ENCODE results near the gene FBXO45.
"Not testable (repeated sequence)": the region's sequence is repeated elsewhere in the genome, so short reads cannot be mapped to it uniquely, and the experiment has no call there.

The FBXO45 gene, protein sequence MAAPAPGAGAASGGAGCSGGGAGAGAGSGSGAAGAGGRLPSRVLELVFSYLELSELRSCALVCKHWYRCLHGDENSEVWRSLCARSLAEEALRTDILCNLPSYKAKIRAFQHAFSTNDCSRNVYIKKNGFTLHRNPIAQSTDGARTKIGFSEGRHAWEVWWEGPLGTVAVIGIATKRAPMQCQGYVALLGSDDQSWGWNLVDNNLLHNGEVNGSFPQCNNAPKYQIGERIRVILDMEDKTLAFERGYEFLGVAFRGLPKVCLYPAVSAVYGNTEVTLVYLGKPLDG

DNA sequence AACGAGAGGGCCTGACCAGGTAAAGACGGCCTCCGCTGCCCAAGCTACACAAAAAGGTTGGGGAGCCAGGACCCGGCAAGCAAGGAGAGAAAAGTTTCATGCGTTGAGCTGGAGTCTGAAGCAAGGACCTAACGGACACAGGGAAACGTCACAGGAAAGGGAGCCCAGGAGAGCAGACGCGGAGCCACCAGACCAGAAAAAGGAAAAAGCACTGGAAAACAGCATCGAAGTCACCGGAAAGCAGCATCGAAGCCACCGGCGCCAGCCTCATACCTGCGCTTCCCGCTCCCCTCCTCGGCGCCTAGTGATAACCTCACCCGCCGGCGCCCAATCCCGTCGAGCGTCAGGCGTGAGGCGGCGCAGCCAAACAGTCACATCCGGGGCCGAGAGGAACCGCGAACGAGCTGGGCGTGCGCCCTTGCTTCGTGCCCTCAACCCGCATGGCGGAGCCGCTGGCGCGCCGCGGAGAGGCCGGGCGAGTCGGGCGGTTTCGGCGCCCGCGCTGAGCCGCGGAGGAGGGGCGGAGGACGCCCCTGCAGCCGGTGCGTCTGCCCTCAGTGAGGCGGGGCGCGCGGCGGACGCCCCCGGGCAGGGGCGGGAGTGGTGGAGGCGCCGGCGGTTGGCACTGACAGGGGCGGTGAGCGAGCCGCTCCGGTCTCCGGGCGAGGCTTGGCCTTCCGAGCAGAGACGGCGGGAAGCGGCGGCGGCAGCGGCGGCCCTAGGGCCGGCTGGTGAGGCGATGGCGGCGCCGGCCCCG is at the start of gene FBXO45, which contains the start of gene WDR53:
TSS of gene FBXO45 (plus strand) at position 415 of the 757 bp plus-strand sequence. CDS start at position 740, 325 bp downstream.
TSS of gene WDR53 (minus strand) at position 309 of the 757 bp plus-strand sequence. CDS start 7,079 bp downstream, outside the sequence.
- H3K27ac ChIP-seq: peak within 1 kb of the TSS; percentile 10 to 93 (median 86)
- peak within 1 kb of the TSS; percentile 60 to 94 (median 72) for H3K4me3 ChIP-seq

DNA sequence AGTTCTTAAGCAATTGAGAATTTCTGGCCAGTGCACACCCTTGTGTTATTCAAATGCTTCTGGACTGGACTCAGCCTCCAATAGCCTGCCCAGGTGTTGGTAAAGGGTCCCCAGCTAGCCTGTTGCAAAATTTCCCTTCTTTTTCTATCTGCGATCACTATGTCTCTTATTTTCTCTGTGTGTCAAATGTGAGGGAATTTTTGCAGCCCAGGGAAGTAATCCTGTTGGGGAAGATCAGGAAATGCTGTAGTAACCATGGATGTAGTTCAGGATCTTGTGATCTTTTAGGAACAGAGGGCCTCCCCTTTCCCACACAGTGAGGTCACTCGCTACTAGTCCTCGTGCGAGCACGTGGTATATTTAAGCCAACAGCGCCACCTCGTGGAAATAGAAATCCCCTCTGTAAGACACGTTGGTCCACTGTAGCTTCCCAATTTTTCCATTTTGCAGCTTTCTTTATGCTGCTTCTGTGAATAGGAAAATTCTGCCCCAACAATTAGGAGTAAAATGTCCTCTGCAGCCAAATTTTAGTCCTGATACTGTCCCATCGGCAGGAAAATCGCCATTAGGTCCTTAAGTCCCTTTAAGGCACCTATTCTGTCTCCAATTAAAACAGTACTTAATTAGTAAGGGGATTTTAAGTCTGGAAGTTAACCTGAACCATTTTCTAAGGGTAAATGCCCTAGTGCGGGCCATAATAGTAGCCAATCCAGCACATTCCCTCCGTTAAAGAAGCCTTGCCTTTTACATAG is 49.3 kb upstream of the FBXO45 start:
- H3K4me3 ChIP-seq: no peak overlapping the region
- H3K27ac ChIP-seq: no peak overlapping the region

DNA sequence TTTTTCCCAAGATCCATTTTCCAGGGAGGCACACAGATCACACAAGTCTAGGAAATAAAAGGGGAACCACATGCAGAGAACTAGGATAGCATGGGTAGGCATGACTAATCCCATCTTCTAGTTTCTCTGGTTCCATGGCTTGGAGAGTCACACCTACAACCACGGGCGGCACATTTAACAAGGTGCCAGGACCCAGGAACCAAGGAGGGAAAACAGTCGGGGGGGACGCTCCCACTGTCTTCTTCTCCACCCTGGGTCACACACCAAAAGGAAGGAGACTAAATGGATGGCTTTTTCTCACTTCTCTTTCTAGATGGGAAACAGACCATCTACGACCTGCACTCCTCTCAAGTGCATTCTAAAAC is 48.8 kb upstream of the FBXO45 start:
- H3K27ac ChIP-seq: no peak overlapping the region
- H3K4me3 ChIP-seq: no peak overlapping the region

DNA sequence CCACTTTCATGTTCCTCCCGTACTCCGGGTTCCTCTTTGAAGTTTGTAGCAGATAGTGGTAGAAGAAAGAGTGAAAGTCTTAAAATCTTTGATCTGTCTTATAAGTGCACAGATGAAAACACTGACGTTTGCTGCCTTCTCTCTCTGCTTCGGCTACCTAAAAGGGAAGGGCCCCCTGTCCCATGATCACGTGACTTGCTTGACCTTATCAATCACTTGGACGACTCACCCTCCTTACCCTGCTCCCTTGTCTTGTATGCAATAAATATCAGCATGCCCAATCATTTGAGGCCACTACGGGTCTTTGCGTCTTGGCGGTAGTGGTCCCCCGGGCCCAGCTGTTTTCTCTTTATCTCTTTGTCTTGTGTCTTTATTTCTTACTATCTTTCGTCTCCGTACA is 47.2 kb upstream of the FBXO45 start:
- not testable (repeated sequence) for H3K27ac ChIP-seq

DNA sequence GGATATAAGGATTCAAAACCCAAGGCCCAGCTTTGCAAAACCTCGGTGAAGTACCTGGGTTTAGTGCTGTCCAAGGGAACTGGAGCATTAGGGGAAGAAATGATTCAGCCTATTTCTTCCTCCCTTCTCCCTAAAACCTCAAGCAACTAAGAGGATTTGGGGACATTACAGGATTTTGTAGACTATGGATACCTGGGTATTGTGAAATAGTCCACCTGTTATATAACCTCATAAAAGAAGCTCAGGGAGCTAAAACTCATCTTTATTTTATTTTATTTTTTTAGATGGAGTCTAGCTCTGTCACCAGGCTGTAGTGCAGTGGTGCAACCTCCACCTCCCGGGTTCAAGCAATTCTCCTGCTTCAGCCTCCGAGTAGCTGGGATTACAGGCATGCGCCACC is 44.6 kb upstream of the FBXO45 start:
- Histone ChIP-seq H3K27ac (no peak overlapping the region), H3K4me3 (no peak overlapping the region)

More for the DNA sequence above, 47.2 kb upstream of the FBXO45 start:
- not testable (repeated sequence) for H3K4me3 ChIP-seq

DNA sequence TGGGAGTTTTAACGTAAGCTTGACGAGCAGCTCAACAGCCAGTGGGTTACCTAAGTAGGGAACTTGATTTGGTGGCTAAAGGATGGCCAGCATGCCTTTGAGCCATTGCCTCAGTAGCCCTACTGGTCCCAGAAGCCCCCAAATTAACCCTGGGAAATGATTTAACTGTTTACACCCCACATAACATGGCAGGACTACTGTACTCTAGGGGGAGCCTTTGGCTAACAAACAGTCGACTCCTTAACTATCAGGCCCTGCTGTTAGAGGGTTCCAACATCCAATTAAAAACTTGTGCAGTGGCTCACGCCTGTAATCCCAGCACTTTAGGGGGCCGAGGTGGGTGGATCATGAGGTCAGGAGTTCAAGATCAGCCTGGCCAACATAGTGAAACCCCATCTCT is 43.9 kb upstream of the FBXO45 start:
- Histone ChIP-seq H3K4me3 (no peak overlapping the region), H3K27ac (no peak overlapping the region)

DNA sequence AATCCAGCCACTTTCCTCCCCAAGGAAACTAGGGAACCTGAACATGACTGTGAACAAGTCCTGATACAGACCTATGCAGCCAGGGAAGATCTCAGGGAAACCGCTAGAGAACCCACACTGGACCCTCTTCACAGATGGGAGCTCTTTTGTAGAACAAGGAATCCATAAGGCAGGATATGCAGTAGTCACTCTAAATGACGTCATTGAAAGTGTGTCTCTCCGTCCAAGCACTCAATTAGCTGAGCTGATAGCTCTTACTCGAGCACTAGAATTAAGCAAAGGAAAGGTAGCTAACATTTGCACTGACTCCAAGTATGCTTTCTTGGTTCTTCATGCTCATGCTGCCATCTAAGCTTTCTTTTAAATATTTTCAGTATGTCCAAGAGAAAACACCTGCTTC is 43.3 kb upstream of the FBXO45 start:
- Histone ChIP-seq H3K27ac (no peak overlapping the region), H3K4me3 (no peak overlapping the region)

DNA sequence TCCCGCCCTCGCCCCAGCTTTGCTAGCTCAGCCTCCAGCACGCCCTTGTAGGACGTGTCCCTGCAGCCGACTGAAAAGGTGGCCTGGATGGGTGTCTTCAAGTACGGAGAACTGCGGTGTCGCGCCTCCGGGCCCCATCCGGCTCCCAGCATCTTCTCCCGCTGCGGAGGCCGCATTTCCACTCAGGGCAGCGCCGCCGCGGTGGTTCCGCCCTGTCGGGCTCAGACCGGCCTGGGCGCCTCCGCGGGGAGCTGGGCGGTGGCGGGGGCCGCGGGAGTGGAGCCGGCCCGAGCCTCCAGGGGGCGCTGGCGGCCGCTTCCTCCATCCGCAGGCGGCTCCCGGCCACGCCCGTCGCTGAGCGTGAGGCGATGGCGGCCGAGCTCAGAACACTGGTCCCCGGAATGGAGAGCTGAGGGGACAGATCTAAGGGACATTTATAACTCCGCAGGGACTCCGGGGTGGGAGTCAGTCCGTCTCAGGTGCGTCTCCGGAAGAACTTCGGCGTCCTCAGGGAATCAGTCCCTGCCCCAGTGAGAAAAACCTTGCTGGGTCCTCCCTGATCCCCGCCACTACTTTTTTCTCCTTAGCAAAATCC is 39.7 kb upstream of the FBXO45 start:
- H3K27ac ChIP-seq: peak overlapping the region in 16 of 21 experiments; percentile 9 to 86 (median 73)
- H3K4me3 ChIP-seq: peak overlapping the region; percentile 22 to 49 (median 33)

DNA sequence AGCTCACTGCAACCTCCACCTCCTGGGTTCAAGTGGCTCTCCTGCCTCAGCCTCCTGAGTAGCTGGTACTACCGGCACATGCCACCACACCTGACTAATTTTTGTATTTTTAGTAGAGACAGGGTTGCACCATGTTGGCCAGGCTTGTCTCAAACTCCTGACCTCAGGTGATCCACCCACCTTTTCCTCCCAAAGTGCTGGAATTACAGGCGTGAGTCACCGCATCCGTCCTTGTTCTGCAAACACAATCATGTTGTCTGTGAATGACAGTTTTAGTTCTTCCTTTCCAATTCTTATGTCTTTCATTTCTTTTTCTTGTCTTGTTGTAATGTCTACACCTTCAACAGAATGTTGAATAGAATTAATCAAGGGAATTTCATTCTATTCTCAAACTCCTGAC is 37.0 kb upstream of the FBXO45 start:
- Histone ChIP-seq H3K27ac (no peak overlapping the region), H3K4me3 (no peak overlapping the region)

DNA sequence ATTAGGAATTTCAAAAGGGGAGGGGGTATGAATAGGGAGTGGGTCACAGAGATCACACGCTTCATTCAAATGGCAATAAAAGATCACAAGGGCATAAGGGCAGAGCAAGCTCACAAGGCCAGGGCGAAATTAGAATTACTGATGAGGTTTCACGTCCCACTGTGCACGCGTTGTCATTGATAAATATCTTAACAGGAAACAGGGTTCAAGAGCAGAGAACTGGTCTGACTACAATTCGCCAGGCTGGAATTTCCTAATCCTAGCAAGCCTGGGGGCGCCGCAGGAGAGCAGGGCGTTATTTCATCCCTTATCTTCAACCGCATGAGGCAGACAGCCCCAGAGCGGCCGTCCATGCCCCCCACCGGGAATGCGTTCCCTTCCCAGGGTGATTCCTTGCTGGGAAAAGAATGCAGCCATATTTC is 35.2 kb upstream of the FBXO45 start:
- Histone ChIP-seq H3K27ac (no peak overlapping the region), H3K4me3 (no peak overlapping the region)

DNA sequence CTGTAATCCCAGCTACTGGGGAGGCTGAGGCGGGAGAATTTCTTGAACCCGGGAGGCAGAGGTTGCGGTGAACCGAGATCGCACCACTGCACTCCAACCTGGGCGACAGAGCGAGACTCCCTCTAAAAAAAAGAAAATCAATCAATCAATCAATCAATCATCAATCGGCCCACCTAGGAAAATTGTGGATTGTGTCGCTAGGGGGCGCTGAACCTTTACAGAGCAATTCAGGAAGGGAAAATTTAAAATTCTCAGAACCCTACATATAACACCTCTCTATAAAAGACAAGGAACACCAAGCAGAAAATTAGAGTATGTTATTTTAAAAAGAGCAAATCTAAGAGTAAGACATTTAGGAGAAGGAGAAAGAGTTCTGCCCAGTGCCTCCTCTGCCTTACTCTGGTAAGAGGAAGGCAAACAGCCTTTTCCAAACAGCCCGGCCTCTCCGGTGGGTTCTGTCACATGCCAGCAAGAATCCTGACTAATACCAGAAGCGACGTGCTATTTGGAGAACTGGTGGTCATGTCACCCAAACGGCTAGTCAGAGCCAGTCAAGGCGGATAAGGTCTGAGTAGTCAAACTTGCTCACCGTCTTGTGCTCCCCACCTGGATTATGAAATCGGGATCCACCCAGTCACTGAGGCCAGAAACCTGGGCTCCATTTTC is 31.0 kb upstream of the FBXO45 start:
- Histone ChIP-seq H3K27ac (peak overlapping the region in 8 of 21 experiments; percentile 1 to 62 (median 46)), H3K4me3 (no peak overlapping the region)

DNA sequence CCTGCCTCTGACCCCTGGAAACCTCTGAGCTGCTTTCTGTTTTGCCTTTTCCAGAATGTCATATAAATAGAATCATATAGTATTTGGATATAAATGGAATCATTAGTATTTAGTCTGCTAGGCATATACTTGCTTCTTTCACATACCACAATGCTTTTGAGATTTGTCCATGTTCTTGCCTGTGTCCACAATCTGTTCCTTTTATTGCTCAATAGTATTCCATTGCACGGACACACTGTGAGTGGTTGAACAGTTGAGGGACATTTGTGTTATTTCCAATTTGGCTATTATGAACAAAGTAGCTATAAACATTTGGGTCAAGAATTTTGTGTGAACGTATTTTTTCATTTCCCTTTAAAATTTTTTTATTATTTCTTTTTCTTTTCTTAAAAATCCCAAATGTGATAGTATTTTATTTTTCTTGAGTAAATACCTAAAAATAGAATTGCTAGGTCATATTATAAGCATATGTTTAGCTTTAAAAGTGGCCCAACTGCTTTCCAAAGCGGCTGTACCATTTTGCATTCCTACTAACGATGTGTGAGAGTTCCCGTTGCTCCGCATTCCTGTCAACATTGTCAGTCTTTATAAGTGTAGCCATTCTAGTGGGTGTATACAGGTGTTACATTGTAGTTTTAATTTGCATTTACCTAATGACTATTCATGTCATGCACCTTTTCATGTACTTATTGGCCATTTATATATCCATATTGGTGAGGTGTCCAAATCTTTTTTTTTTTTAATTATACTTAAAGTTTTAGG is 26.6 kb upstream of the FBXO45 start:
- H3K27ac ChIP-seq: no peak overlapping the region
- H3K4me3 ChIP-seq: no peak overlapping the region

DNA sequence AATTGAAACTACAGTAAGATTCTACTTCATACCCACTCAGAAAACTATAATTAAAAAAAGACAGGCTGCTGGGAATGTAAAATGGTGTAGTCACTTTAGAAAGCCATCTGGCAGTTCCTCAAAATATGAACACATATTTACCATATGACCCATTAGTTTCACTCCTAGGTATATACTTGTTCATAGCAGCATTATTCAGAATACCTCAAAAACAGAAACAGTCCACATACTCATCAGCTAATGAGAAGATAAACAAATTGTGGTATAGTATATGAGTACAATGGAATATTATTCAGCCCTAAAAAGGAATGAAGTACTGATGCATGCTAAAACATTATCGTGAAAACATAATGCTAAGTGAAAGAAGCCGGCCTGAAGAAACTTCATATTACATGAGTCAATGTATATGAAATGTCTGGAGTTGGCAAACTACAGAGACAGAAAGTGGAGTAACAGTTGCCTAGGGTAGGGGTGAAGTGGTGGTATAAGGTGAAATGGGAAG is 23.9 kb upstream of the FBXO45 start:
- no peak overlapping the region for H3K27ac ChIP-seq
- no peak overlapping the region for H3K4me3 ChIP-seq

DNA sequence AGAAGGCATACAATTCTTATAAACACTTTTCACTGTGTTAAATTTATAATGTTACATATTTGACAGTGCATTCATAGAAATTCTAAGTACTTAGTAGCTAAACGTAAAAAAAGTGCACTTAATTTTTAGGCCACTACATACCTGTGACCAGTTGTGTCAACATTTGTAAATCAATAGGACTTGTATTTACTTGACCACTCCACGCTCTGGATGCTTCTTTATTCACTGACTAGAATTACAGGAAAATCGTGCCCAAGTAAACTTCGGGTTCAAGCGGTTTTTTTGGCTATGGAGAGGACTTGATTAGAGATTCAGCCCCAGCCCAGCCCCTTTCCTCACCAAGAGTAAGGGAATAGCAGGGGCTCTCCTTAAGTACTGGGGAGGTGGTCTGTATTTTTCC is 21.9 kb upstream of the FBXO45 start:
- no peak overlapping the region for H3K4me3 ChIP-seq
- no peak overlapping the region for H3K27ac ChIP-seq

DNA sequence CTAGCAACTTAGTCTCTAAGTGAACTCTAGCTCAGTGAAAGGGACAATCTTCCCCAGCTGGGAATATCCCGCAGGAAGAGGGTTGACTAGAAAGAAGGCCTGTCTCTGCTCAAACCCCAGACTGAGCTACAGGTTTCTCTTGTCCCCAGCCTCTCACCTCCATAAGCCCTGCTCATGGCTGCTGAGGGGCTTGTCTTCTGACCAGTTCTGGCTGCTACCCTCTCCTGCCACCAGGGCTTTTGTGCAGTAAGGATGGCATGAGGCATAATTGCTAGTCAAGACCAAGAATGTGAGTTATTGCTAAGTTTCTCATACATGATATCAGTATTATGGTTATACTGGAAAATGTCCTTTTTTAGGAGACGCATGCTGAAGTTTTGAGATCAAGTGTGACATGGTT is 21.4 kb upstream of the FBXO45 start:
- Histone ChIP-seq H3K4me3 (no peak overlapping the region), H3K27ac (no peak overlapping the region)

DNA sequence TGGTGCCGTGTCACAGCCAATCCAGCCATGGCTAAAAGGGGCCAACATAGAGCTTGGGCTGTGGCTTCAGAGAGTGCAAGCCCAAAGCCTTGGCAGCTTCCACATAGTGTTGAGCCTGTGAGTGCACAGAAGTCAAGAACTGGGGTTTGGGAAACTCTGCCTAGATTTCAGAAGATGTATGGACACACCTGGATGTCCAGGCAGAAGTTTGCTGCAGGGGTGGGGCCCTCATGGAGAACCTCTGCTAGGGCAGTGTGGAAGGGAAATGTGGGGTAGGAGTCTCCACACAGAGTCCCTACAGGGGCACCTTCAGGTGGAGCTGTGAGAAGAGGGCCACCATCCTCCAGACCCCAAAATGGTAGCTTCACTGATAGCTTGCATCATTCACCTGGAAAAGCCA is 19.1 kb upstream of the FBXO45 start:
- H3K4me3 ChIP-seq, H3K27ac ChIP-seq: not testable (repeated sequence)

DNA sequence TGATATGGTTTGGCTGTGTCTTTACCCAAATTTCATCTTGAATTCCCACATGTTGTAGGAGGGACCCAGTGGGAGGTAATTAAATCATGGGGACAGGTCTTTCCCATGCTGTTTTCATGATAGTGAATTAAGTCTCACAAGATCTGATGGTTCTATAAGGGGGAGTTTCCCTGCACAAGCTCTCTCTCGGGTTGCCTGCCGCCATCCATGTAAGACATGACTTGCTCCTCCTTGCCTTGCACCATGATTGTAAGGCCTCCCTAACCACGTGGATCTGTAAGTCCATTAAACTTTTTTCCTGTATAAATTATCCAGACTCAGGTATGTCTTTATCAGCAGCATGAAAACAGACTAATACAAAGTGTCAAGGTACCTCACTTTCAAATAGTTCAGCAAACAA is 18.3 kb upstream of the FBXO45 start:
- H3K27ac ChIP-seq, H3K4me3 ChIP-seq: not testable (repeated sequence)

DNA sequence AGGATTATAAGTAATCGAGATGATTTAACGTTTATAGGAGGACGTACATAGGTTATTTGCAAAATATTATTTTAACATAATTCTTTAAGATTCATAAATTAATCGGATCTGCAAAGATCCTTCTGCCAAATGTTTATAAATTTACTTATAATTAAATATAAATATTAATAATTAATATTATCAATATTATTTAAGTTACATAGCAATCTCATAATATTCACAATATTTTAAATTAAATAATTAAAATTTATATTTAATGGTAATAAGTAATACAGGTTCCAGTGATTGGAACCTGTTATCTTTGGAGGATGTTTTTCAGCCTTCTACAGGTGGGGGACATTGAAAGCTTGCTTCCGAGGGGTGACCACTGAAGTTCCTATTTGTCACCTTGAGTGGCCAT is 16.2 kb upstream of the FBXO45 start:
- Histone ChIP-seq H3K27ac (no peak overlapping the region), H3K4me3 (no peak overlapping the region)

DNA sequence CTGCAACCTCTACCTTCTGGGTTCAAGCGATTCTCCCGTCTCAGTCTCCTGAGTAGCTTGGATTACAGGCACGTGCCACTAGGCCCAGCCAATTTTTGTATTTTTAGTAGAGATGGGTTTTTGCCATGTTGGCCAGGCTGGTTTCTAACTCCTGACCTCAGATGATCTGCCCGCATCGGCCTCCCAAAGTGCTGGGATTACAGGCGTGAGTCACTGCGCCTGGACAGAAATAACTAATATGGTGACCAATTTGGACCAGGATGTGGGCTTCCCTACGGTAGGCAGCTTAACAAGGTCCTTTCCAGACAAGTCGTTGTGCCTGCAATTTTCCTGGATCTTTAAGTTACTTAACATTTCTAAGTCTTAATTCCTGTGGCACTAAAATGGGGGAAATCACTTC is 14.9 kb upstream of the FBXO45 start:
- no peak overlapping the region for H3K27ac ChIP-seq
- H3K4me3 ChIP-seq: no peak overlapping the region
